ENCODE results near the gene IL2RA. TPM values are rescaled to one million over a fixed set of nuclear protein-coding genes. Genes with fewer than 3 reads are reported as not detected.
A peak's percentile ranks its signal among the peaks of the same experiment; 100 is the strongest.

Gene IL2RA
- total and polyA plus RNA-seq, 9 of the 15 experiments (the other 6 are each of a cell fraction or from before 2014, with no cell fraction given), result 0.95 TPM; not detected in 8

GRCh38 chr10:5977471-5978229 lies 84.5 kb downstream of the IL2RA start, which contains the start of gene IL15RA (continued):
- TF ChIP-seq TRIM25 (IDR thresholded peaks at IDR 0.05; ENCODE audit: borderline replicate concordance) (no peak), ZBTB40 (IDR thresholded peaks at IDR 0.05) (peak; percentile 33; the same call in 1 of the 2 replicates), ZBTB40 (CRISPR knock-in tag; IDR thresholded peaks at IDR 0.05) (no peak), ZZZ3 (IDR thresholded peaks at IDR 0.05) (no peak), ZSCAN29 (IDR thresholded peaks at IDR 0.05) (no peak), FOXO4 (CRISPR knock-in tag; IDR thresholded peaks at IDR 0.05) (no peak), THAP7 (CRISPR knock-in tag; IDR thresholded peaks at IDR 0.05) (no peak)
